SW 1271 (cell line): ENCODE data around the gene SIDT2.

Source experiments
- DNase-seq, 2 experiments: peaks; one replicate each; lab custom pipeline; 2025; lab: John Stamatoyannopoulos, UW

SIDT2 gene

DNA sequence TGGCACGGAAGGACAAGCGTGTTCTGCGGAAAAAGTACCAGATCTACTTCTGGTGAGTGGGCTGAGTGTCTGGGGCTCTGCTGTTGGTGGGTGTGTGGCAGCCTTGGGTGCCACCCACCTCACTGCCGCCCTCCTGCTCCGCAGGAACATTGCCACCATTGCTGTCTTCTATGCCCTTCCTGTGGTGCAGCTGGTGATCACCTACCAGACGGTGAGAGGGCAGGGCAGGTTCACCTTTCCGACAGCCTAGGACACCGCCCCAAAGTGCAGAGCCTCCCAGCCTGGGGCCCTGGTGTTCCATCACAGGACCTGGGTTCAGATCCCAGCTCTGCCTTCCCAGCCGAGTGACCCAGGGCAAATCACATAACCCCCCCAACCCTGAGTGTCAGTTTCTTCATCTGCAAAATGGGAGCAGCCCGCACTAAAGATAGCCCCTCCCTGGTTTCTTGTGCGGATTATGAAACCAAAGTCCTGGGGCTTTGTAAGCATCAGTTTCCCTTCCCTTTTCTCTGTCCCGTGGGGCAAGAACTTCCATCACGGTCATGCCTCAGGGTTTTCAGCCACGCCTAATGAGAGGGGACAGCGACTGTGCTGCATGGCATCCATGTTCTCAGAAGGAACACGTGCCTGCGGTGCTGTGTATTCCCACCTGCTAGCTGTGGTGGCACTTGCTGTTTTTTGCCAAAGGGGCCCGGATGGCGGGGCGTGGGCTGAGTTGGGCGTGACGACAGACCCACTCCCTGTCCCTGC lies 10.8 kb downstream of the SIDT2 start:
- DNase-seq, result no peak

DNA sequence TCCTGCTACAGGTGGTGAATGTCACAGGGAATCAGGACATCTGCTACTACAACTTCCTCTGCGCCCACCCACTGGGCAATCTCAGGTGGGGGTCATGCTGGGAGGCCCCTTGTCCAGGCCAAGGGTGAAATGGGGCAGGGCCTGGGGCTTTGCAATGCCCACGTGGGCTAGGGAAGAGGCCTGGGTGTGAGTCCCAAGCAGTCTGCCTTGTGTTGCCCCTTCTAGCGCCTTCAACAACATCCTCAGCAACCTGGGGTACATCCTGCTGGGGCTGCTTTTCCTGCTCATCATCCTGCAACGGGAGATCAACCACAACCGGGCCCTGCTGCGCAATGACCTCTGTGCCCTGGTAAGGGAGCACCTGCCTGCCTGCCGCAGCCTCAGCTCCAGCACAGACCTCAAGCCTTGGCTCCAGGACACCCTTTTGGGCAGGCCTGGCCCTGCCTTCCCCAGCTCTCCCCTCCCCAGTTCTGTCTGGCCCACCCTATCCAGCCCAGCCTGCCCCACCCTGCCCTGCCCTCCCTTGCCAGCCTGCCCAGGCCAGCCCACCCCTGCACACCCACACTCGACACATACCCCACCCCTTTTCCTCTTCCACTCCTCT lies 11.5 kb downstream of the SIDT2 start:
- DNase-seq, result no peak

DNA sequence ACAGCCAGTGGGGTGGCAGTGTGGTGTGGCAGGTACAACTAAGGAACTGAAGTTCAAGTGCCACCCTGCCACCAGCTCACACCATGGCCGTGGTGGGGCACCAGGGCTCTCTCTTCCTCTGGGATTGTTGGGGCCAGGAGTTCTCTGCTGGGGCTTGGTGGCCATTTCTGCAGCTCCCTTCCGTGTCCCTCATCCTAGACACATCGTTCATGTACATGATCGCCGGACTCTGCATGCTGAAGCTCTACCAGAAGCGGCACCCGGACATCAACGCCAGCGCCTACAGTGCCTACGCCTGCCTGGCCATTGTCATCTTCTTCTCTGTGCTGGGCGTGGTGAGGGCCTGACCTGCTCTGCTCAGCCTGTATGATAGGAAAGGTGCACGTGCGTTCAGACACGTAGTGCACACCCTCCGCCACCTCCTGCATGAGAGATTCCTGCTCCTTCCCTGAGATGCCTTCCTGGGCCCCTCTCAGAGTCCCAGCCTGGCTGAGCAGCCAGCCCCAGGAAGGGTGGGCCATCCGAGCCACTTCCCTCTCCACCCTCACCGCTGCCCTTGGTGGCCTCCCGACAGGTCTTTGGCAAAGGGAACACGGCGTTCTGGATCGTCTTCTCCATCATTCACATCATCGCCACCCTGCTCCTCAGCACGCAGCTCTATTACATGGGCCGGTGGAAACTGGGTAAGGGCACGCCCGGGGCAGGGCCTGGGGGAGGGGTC lies 13.3 kb downstream of the SIDT2 start:
- DNase-seq, result no peak

DNA sequence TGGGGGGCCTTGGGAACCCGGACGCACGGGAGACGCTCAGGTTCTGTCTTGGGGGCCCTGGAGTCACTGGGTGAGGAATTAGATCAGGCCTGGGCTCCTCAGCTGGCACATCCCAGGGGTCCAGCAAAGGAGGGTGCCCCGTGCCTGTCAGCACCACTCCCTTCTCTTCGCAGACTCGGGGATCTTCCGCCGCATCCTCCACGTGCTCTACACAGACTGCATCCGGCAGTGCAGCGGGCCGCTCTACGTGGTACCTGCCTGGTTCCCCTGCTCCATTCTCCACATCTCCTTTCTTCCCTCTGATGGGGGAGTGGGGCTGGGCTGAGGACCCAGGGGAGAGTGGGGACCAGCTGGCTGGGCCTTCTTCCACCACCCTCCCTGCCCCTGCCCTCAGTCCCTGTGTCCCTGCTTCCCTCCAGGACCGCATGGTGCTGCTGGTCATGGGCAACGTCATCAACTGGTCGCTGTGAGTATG lies 13.9 kb downstream of the SIDT2 start:
- no peak for DNase-seq

DNA sequence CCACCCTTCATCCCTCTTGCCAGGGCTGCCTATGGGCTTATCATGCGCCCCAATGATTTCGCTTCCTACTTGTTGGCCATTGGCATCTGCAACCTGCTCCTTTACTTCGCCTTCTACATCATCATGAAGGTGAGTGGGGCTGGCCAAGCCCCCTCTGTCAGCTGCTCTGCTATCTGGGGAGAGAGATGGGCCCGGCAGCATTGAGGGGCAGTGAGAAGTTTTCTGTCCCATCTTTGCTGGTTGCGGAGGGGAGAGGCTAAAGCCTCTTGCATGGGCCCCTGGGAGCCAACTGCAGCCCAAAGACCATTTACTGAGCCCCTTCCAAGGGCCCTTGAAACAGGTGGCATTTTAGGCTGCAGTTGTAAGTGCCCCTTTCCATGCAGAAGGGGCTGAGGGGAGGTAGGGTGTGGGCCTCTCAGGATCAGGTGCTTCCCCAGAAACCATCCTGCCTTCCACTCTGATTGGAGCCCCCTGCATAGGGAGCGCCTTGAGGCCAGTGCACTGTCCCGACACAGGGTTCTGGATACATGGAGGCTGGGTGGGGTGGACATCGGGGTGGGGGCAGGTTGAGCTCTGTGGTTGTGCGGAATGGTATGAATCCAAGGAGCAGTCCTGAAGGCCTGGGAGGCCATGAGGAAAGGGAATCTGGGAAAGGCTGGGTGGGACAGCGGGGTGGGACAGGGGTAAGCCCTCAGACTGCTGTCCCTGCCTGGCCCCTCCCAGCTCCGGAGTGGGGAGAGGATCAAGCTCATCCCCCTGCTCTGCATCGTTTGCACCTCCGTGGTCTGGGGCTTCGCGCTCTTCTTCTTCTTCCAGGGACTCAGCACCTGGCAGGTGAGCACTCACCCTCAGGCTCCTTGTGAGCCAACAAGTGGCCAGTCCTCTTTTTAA lies 14.8 kb downstream of the SIDT2 start:
- no peak for DNase-seq

DNA sequence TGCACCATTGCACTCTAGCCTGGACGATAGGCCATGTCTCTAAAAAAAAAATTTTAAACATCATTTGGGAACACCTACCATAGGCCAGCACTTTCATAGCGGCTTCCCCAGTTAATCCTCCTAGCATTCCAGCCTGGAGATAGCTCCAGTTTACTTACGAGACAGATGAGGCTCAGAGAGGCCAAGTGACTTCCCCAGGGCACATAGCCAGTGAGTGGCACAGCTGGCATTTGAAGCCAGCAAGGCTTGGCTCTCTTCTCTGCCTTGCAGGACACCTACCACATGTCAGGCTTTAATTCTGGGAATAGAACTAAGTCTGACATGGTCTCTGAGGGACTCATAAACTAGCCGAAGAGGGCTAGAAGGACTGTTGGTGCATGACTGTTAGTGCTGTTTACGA lies 15.7 kb downstream of the SIDT2 start:
- DNase-seq, result no peak

DNA sequence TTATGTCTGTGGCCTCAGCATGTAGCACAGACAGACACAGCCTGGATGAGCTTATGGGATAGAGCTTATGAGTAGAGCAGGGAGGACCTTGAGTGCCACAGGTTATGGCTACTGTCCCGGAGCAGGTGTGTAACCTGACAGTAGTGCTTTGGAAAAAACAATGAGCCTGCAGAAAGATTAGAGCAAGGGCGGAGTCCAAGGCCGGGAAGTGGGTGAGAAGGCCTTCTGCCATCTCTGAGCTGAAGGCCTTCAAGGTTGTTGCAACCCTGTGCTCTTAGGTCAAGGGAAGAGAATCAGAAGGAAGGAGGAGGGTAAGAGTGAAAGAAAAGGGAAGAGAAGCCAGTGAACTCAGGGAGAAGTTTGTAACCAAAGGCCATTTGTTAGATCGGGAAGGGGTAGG lies 16.7 kb downstream of the SIDT2 start:
- no peak for DNase-seq

DNA sequence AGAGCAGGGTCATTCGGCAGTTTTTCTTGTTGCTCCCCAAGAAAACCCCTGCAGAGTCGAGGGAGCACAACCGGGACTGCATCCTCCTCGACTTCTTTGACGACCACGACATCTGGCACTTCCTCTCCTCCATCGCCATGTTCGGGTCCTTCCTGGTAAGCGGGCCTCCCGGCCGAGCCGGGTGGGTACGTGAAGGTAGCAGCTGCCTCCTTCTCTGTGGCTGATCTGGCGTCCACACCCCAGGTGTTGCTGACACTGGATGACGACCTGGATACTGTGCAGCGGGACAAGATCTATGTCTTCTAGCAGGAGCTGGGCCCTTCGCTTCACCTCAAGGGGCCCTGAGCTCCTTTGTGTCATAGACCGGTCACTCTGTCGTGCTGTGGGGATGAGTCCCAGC lies 17.2 kb downstream of the SIDT2 start:
- no peak for DNase-seq

DNA sequence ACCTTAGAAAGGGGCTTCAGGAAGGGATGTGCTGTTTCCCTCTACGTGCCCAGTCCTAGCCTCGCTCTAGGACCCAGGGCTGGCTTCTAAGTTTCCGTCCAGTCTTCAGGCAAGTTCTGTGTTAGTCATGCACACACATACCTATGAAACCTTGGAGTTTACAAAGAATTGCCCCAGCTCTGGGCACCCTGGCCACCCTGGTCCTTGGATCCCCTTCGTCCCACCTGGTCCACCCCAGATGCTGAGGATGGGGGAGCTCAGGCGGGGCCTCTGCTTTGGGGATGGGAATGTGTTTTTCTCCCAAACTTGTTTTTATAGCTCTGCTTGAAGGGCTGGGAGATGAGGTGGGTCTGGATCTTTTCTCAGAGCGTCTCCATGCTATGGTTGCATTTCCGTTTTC lies 18.5 kb downstream of the SIDT2 start:
- no peak for DNase-seq

DNA sequence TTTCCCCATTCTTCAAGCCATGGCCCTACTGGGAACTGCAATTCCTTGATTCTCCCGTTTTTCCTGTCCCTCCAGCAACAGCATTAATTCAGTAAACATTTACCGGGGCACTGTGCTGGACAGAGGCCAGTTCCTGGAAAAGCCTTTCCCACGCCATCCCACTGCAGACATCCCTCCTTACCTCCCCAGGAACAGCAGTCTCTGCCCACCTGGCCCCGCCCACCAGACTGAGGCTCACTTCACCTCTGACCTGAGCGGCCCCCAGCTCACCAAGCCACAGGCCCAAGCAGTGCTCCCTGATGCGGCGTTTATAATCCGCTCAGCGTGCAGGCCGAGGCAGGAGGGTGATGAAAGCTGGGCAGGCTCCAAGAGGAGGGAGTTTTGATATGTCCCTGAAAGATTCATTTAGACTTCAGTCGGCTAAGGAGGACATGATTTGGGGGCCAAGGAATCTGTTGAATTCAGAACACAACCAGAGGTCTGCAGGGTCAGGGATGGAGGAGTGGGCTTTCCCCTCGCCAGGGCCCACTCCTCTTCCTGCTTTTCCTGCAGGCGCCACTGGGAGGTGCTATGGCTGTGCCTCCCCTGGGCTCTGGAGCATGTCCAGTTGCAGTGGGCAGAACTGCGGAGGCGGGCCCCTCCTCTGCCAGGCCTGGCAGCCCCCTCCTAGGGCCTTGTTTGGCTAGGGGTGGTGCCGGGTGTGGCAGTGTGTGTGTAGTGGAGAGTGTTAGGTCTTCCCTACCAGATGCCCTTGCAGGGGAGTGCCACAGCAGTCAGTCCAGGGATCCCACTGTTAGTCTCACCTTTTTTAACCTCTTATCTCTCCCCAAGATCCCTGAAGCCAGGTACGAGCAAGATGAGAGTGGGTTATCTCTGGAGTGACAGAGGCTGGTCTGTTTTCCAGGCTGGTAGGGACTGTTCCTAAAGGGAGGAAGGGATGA lies 19.2 kb downstream of the SIDT2 start:
- DNase-seq, result no peak

DNA sequence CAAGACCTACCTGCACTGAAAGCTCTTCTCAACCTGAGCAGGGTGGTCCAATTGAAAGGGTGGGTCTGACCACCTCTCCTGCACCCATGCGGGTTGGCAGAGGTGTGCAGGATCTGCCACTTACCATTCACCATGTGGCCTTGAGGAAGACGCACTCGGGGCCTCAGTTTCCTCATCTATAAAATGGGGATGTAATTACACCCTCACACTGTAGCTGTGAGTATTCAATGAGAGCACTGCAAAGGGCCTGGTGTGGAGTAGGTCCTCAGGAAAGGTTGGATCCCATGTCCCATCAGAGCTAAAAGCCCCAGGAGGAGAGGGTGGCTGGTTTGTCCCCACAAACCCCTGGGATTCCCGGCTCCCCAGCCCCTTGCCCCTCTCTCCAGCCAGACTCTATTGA lies 20.1 kb downstream of the SIDT2 start:
- DNase-seq, result no peak

DNA sequence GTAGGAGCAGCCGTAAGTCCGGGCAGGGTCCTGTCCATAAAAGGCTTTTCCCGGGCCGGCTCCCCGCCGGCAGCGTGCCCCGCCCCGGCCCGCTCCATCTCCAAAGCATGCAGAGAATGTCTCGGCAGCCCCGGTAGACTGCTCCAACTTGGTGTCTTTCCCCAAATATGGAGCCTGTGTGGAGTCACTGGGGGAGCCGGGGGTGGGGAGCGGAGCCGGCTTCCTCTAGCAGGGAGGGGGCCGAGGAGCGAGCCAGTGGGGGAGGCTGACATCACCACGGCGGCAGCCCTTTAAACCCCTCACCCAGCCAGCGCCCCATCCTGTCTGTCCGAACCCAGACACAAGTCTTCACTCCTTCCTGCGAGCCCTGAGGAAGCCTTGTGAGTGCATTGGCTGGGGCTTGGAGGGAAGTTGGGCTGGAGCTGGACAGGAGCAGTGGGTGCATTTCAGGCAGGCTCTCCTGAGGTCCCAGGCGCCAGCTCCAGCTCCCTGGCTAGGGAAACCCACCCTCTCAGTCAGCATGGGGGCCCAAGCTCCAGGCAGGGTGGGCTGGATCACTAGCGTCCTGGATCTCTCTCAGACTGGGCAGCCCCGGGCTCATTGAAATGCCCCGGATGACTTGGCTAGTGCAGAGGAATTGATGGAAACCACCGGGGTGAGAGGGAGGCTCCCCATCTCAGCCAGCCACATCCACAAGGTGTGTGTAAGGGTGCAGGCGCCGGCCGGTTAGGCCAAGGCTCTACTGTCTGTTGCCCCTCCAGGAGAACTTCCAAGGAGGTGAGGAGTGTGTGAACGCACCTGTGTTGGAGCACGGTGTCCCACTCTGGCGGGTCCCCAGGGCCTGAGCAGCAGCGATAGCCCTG lies 20.7 kb downstream of the SIDT2 start, which contains the start of gene TAGLN:
Gene TAGLN, plus strand, starts transcription at position 318 of the 863 bp plus-strand sequence. CDS start 3,644 bp downstream, outside the sequence.
- no peak for DNase-seq

DNA sequence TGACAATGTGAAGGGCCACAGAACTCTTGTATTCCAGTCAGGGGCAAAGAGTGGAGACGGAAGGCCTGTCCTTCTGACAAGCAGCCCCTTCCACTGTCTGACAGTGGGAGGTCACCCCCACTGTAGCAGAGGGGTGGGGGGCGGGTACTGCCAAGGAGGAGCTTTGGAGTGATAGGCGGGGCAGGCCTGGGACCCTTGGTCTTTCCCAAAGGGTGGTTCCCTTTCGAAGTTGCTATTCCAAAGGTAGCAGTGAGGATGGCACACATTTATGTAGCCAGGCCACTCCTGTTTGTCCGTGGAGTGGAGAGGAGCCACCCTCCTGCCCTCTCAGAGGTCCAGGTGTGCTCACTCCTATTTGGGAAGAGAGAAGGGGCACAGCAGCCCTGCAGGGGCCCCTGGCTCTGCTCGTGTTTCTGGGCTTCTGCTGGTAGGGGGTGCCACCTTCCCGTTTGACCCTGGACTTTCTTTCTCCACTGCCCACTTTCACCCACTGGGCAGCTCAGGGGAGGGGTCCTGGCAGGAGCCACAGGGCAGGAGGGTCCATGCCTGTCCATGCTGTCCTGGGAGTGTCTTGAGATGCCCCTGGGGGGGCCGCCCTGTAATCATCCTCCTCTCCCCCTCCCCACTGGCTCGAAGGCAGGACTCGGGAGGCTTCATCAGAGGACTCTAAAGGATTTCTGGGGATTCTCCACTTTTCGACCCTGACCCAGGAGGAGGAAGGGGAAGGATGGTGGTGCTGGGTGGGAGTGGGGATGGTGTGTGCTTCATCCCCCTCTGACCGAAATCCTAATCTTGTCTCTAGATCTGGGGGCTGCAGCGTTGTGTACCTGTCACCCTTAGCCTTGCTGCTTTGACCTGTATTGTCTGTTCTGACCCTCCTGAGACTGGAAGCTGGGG lies 21.6 kb downstream of the SIDT2 start:
- no peak for DNase-seq

DNA sequence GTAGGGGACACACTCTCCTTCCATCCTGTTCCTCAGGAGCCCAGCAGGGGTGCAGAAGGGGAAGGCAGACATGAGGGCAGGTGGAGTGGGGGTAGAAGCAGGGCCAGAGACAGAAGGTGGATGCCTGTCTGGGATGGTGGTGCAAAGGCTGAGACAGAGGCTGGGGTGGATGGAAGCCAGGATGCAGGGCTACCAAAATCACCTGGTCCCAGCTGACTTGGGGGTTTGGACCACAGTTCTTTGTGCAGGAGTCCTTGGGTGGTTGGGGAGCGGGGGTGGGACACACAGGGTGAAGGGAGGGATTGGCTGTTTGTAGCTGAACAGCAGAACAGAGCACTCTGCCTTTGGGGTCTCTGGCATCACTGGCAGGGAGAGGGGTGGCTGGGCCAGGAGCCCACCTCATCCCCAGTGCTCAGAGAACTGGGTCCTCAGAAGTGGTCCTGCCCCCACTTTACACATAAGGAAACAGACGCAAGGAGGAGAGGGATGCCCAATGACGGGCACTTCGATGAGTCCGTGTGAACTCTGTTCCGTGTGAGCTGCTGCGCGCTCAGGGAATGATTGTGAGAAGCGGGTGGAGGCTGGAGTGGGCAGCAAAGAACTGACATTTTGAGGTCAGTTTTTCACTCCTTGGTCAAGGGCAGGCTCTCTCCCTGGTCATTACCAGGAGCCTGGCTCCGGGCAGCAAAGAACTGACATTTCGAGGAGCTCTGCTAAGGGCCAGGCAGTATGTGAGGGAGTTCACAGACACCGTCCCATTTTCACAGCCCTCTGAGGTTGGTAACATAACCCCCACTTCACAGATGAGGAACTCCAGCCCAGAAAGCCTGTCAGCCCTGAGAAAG lies 22.5 kb downstream of the SIDT2 start:
- no peak for DNase-seq

DNA sequence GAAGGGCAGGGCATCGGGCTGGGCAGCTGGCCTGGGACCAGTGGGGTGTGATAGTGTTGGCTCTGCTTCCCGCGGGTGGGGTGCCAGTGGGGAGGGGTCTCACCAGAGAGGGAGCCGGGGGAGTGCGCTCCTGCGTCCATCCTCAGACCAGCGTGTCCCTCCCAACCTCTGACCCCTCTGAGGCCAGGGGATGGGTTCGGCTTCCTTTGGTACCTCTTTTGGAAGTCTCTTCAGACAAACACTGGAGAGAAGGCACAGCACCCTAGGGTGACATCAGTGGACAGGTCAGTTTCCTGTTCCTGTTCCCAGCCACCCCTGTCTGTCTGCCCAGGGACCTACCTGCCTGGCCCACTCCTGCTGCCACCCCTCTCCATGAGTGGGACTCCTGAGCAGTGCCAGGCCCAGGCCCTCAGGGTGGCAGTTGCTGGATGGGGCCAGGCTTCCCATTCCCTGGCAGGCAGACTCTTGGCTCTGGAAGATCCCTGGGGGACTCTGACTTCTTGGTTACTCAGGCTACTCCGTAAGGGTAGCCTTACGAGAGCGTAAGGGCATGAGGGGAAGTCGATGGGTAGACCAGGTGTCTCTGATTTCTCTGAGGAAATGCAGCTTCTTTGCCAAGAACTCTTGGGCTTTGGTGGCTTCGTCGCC lies 23.2 kb downstream of the SIDT2 start:
- DNase-seq, result no peak

DNA sequence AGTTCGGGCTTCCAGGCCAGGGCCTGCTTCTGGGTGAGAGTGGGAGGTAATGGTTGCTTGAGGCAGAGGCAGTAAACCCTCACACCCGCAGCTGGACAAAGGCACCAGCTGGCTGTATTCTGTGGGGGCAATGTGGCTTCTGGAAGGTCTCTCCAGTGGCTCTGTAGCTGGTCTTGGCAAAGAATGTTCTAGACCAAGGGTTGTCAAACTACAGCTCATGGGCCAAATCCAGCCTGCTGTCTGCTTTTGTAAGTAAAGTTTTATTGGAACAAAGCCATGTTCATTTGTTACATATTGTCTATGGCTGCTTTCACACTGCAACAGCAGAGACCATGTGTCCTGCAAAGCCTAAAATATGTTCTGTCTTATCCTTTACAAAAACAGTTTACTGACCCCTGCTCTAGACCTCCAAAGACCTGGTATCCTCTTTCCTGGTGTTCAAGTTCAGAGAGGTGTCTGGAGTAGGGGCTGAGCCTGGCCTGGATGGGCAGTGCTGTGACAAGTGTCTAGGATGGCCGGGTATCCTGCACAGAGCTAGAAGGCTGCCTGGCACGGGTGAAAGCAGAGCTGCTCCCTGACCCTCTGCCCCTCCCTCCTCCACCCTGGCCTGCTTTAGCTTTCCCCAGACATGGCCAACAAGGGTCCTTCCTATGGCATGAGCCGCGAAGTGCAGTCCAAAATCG lies 24.0 kb downstream of the SIDT2 start:
- no peak for DNase-seq

DNA sequence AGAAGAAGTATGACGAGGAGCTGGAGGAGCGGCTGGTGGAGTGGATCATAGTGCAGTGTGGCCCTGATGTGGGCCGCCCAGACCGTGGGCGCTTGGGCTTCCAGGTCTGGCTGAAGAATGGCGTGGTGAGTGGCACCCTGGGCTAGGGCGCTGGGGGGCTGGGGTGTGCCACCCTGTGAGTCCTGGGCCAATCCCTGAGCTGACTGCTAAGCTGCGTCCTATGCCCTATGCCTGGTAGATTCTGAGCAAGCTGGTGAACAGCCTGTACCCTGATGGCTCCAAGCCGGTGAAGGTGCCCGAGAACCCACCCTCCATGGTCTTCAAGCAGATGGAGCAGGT lies 24.5 kb downstream of the SIDT2 start:
- no peak for DNase-seq
